Activated T-helper 1 cell treated with anti-CD3 and anti-CD28 coated beads, Interleukin-2, amount 50 U/mL, for 16 hours (primary cell): ENCODE measurements around the gene GABBR2.

Experiments
- DNase-seq, 2 donors: peaks; one replicate each; pipeline ENCODE4 v3.0.0-alpha.2; 2020; ENCODE audit warnings: low read depth in 1 of 2, low spot score in 1 of 2

The GABBR2 gene

GRCh38 chr9:98264516-98264915 is 444.2 kb downstream of the GABBR2 start:
- DNase-seq, result no peak

GRCh38 chr9:98263482-98264357 is 445.0 kb downstream of the GABBR2 start:
- peak; percentile 60 to 67 for DNase-seq

- DNase-seq, result no peak
Measured at GRCh38 chr9:98263080-98263479, 445.7 kb downstream of the GABBR2 start.

- DNase-seq, result no peak
Measured at GRCh38 chr9:98262056-98262455, 446.7 kb downstream of the GABBR2 start.

- no peak for DNase-seq
Measured at GRCh38 chr9:98260635-98261034, 448.1 kb downstream of the GABBR2 start.

GRCh38 chr9:98259791-98260190 is 448.9 kb downstream of the GABBR2 start:
- no peak for DNase-seq

- no peak for DNase-seq
Measured at GRCh38 chr9:98256756-98257155, 452.0 kb downstream of the GABBR2 start.

GRCh38 chr9:98255578-98256296 is 453.0 kb downstream of the GABBR2 start, which contains the start of gene TBC1D2:
TBC1D2 (minus strand) TSS chr9:98255649; CDS start chr9:98255541, 108 bp downstream.
- peak; percentile 96 to 98 for DNase-seq

GRCh38 chr9:98255061-98255577 is 453.6 kb downstream of the GABBR2 start:
- no peak for DNase-seq

GRCh38 chr9:98254228-98255060 is 454.3 kb downstream of the GABBR2 start:
- no peak for DNase-seq

GRCh38 chr9:98253565-98253964 is 455.2 kb downstream of the GABBR2 start:
- no peak for DNase-seq

- no peak for DNase-seq
Measured at GRCh38 chr9:98251551-98251950, 457.2 kb downstream of the GABBR2 start.

GRCh38 chr9:98249771-98250170 is 459.0 kb downstream of the GABBR2 start:
- no peak for DNase-seq

GRCh38 chr9:98248737-98249474 is 459.8 kb downstream of the GABBR2 start:
- DNase-seq, result no peak

GRCh38 chr9:98247831-98248657 is 460.7 kb downstream of the GABBR2 start:
- DNase-seq, result no peak

GRCh38 chr9:98242426-98242825 is 466.3 kb downstream of the GABBR2 start:
- no peak for DNase-seq

GRCh38 chr9:98241357-98242300 is 467.1 kb downstream of the GABBR2 start:
- no peak for DNase-seq

GRCh38 chr9:98240475-98240874 is 468.3 kb downstream of the GABBR2 start:
- no peak for DNase-seq
